H1 (cell line): ENCODE data around the gene C2CD3. TPM values are rescaled to one million over a fixed set of nuclear protein-coding genes. Genes with fewer than 3 reads are reported as not detected.

Source experiments
- CTCF ChIA-PET: fragments of 300-600 bp; sonication (Branson Sonifier 250); formaldehyde crosslinking; loops from one replicate; lab custom pipeline; 2021; ENCODE audit not compliant: partially characterized antibody; lab: Charles Lee
- POLR2A ChIA-PET: fragments of 300-600 bp; sonication (Branson Sonifier 250); formaldehyde crosslinking; loops from one replicate; lab custom pipeline; 2021; ENCODE audit warnings: inconsistent platforms; ENCODE audit not compliant: partially characterized antibody; lab: Charles Lee
- DNase-seq, 2 experiments: peaks; one replicate each; pipeline versions ENCODE4 v3.0.0 to v3.0.0-alpha.2; 2010 to 2022; ENCODE audit warnings: low spot score in 2 of 2, low read depth in 1 of 2, mixed read lengths in 1 of 2
- FAIRE-seq: peaks from 2 replicates; lab custom pipeline; 2011; peaks lifted over from hg19 to GRCh38; lab: Jason Lieb, UNC
- H2AFZ ChIP-seq: 2 replicates; pipeline ENCODE4 v1.8.1; 2012; ENCODE audit warnings: low read length, inconsistent platforms
- H2AK5ac ChIP-seq: 2 replicates; pipeline ENCODE4 v1.6.1; 2013; ENCODE audit warnings: low read depth, low read length
- H2BK120ac ChIP-seq: replicated peaks from 2 replicates; pipeline ENCODE3; 2013; ENCODE audit warnings: low read depth, low read length, inconsistent platforms
- H2BK12ac ChIP-seq: 2 replicates; pipeline ENCODE4 v1.6.1; 2013; ENCODE audit warnings: low read depth, low read length
- H2BK15ac ChIP-seq: 2 replicates; pipeline ENCODE4 v1.6.1; 2013; ENCODE audit warnings: low read length
- H2BK20ac ChIP-seq: 2 replicates; pipeline ENCODE4 v1.6.1; 2013; ENCODE audit warnings: low read length
- H2BK5ac ChIP-seq: 2 replicates; pipeline ENCODE4 v1.6.1; 2013; ENCODE audit warnings: low read depth, low read length
- H3K14ac ChIP-seq: 2 replicates; pipeline ENCODE4 v1.6.1; 2013; ENCODE audit warnings: inconsistent platforms; ENCODE audit not compliant: insufficient read length
- H3K18ac ChIP-seq: 2 replicates; pipeline ENCODE4 v1.6.1; 2013; ENCODE audit warnings: low read length; ENCODE audit errors: extremely low read depth
- H3K23ac ChIP-seq: 2 replicates; pipeline ENCODE4 v1.6.1; 2013; ENCODE audit warnings: inconsistent platforms; ENCODE audit not compliant: insufficient read length
- H3K23me2 ChIP-seq: 2 replicates; pipeline ENCODE4 v1.6.1; 2013; ENCODE audit warnings: low read depth, low read length
- H3K27ac ChIP-seq: 2 replicates; pipeline ENCODE4 v1.6.1; 2011; ENCODE audit warnings: low read depth, low read length, inconsistent platforms
- H3K27me3 ChIP-seq, 4 experiments: replicated peaks in 1 of 4; 1 replicate in 1 of 4; 2 replicates in 3 of 4; pipeline versions ENCODE4 v1.6.1 to v1.8.1; 2011 to 2013; ENCODE audit warnings: low read length in 3 of 4, mild to moderate bottlenecking in 3 of 4, inconsistent platforms in 2 of 4, mixed read lengths in 2 of 4, moderate library complexity in 1 of 4; ENCODE audit not compliant: control insufficient read depth in 3 of 4, insufficient read depth in 3 of 4; ENCODE audit errors: extremely low read depth in 1 of 4
- H3K36me3 ChIP-seq, 4 experiments: 2 replicates each; pipeline versions ENCODE4 v1.6.1 to v1.8.1; 2011 to 2013; ENCODE audit warnings: mild to moderate bottlenecking in 4 of 4, low read length in 3 of 4, moderate library complexity in 2 of 4, control low read depth in 1 of 4, inconsistent platforms in 1 of 4; ENCODE audit not compliant: insufficient read depth in 4 of 4, control insufficient read depth in 2 of 4
- H3K4ac ChIP-seq: replicated peaks from 2 replicates; pipeline ENCODE3; 2013; ENCODE audit warnings: low read length, low read depth, mixed read lengths, inconsistent platforms; ENCODE audit not compliant: insufficient read length
- H3K4me1 ChIP-seq, 4 experiments: replicated peaks in 1 of 4; 1 replicate in 1 of 4; 2 replicates in 3 of 4; pipeline versions ENCODE4 v1.6.1 to v1.8.1; 2011 to 2013; ENCODE audit warnings: low read length in 3 of 4, inconsistent platforms in 2 of 4, mixed read lengths in 1 of 4; ENCODE audit not compliant: insufficient read depth in 4 of 4, control insufficient read depth in 3 of 4
- H3K4me2 ChIP-seq, 2 experiments: 2 replicates each; pipeline versions ENCODE4 v1.6.1 to v1.8.1; 2011 to 2013; ENCODE audit warnings: low read depth in 2 of 2, low read length in 2 of 2, control low read depth in 1 of 2, inconsistent platforms in 1 of 2, mild to moderate bottlenecking in 1 of 2; ENCODE audit not compliant: insufficient read depth in 1 of 2
- H3K4me3 ChIP-seq, 4 experiments: fragments of 200-600, 300-600 bp in 1 of 4; sonication (generic), shearing (Covaris generic), sonication (Bioruptor Twin) in 1 of 4; 2 replicates each; pipeline versions ENCODE4 v1.5.1 to v1.8.1; 2011 to 2016; ENCODE audit warnings: low read length in 4 of 4, low read depth in 3 of 4, control low read depth in 2 of 4, inconsistent platforms in 2 of 4, mild to moderate bottlenecking in 2 of 4, mixed read lengths in 1 of 4, moderate library complexity in 1 of 4; ENCODE audit not compliant: insufficient read depth in 2 of 4; ENCODE audit errors: extremely low read depth in 1 of 4
- H3K56ac ChIP-seq: replicated peaks from 2 replicates; pipeline ENCODE3; 2013; ENCODE audit warnings: low read depth, mild to moderate bottlenecking, mixed read lengths, low read length, inconsistent platforms; ENCODE audit not compliant: insufficient read length
- H3K79me1 ChIP-seq: 2 replicates; pipeline ENCODE4 v1.6.1; 2013; ENCODE audit warnings: low read depth, low read length, control low read depth
- H3K79me2 ChIP-seq, 2 experiments: 2 replicates each; pipeline versions ENCODE4 v1.6.1 to v1.8.1; 2012 to 2013; ENCODE audit warnings: low read length in 2 of 2, mild to moderate bottlenecking in 2 of 2, inconsistent platforms in 1 of 2; ENCODE audit not compliant: insufficient read depth in 2 of 2, control insufficient read depth in 1 of 2
- H3K9ac ChIP-seq, 4 experiments: replicated peaks in 1 of 4; 1 replicate in 1 of 4; 2 replicates in 3 of 4; pipeline versions ENCODE4 v1.6.1 to v1.8.1; 2011 to 2013; ENCODE audit warnings: low read depth in 3 of 4, low read length in 3 of 4, control low read depth in 2 of 4, mild to moderate bottlenecking in 2 of 4, moderate library complexity in 2 of 4, inconsistent platforms in 1 of 4; ENCODE audit errors: extremely low read depth in 1 of 4
- H3K9me3 ChIP-seq, 2 experiments: 2 replicates each; pipeline versions ENCODE4 v1.6.1 to v1.8.1; 2012 to 2013; ENCODE audit warnings: mild to moderate bottlenecking in 2 of 2, moderate library complexity in 2 of 2, control low read depth in 1 of 2, inconsistent platforms in 1 of 2, low read depth in 1 of 2, low read length in 1 of 2, mixed read lengths in 1 of 2; ENCODE audit not compliant: insufficient read depth in 2 of 2
- H4K20me1 ChIP-seq, 2 experiments: replicated peaks in 1 of 2; 2 replicates each; pipeline versions ENCODE3 to v1.8.1; 2011 to 2013; ENCODE audit warnings: inconsistent platforms in 2 of 2, low read length in 2 of 2, mild to moderate bottlenecking in 1 of 2; ENCODE audit not compliant: insufficient read depth in 2 of 2, control insufficient read depth in 1 of 2
- H4K5ac ChIP-seq: 2 replicates; pipeline ENCODE4 v1.6.1; 2013; ENCODE audit warnings: low read length, low read depth, mixed read lengths, inconsistent platforms; ENCODE audit not compliant: insufficient read length
- H4K8ac ChIP-seq: 2 replicates; pipeline ENCODE4 v1.8.0; 2013; ENCODE audit warnings: mild to moderate bottlenecking, moderate library complexity, low read length, inconsistent platforms; ENCODE audit not compliant: insufficient read depth; ENCODE audit errors: extremely low read depth
- H4K91ac ChIP-seq: replicated peaks from 2 replicates; pipeline ENCODE3; 2013; ENCODE audit warnings: low read length, mixed read lengths, inconsistent platforms; ENCODE audit not compliant: insufficient read length
- EGR1 ChIP-seq: IDR thresholded peaks from 2 replicates; pipeline ENCODE4 v1.6.1; 2011; ENCODE audit warnings: low read depth, low read length, borderline replicate concordance
- JUND ChIP-seq: IDR thresholded peaks from 2 replicates; pipeline ENCODE4 v1.6.1; 2011; ENCODE audit warnings: mild to moderate bottlenecking, improper control_type of control experiment, low read length
- ZNF274 ChIP-seq: IDR thresholded peaks from 2 replicates; pipeline ENCODE4 v1.7.0; 2012; ENCODE audit warnings: low read length, borderline replicate concordance; ENCODE audit errors: extremely low read depth
- WGBS, 2 experiments: shearing (Covaris generic) in 1 of 2; methylation state at CpG; one replicate each; pipeline versions ENCODE4 v1.1.6 to v1.1.7; 2013 to 2015; ENCODE audit warnings: low lambda C conversion rate in 2 of 2, mixed read lengths in 2 of 2, inconsistent platforms in 1 of 2, low coverage in 1 of 2, missing lambda C conversion rate in 1 of 2; ENCODE audit not compliant: insufficient replicate concordance in 2 of 2, insufficient coverage in 1 of 2, insufficient read length in 1 of 2; ENCODE audit errors: extremely low coverage in 1 of 2, missing lambda C conversion rate in 1 of 2; 5-methylcytosine and 5-hydroxymethylcytosine counted together
- polyA plus RNA-seq, 7 experiments: library from polyadenylated mRNA; depleted of rRNA in 3 of 7; stranded (reverse) in 5 of 7; unstranded in 2 of 7; fragments of >200 nt in 5 of 7; fragments of 200-250 nt in 2 of 7; gene quantifications; 1 replicate in 5 of 7; 2 replicates in 1 of 7; 4 replicates in 1 of 7; pipeline versions ENCODE4 v1.2.1 to v1.2.3, GENCODE V29; 2011 to 2013; ENCODE audit warnings: missing spikeins in 2 of 7, mixed read lengths in 2 of 7
- total RNA-seq: library from RNA; stranded (reverse); fragmentation: NEBNext Ultra II Directional; extraction: Animal tissue kit (Norgen Biotek cat#: 25700); gene quantifications from 2 replicates; pipeline ENCODE4 v1.2.1, GENCODE V29; 2021

Gene C2CD3
- total and polyA plus RNA-seq, 2 of the 8 experiments (the other 6 are each of a cell fraction or from before 2014, with no cell fraction given): 11.0 to 29.1 TPM

DNA sequence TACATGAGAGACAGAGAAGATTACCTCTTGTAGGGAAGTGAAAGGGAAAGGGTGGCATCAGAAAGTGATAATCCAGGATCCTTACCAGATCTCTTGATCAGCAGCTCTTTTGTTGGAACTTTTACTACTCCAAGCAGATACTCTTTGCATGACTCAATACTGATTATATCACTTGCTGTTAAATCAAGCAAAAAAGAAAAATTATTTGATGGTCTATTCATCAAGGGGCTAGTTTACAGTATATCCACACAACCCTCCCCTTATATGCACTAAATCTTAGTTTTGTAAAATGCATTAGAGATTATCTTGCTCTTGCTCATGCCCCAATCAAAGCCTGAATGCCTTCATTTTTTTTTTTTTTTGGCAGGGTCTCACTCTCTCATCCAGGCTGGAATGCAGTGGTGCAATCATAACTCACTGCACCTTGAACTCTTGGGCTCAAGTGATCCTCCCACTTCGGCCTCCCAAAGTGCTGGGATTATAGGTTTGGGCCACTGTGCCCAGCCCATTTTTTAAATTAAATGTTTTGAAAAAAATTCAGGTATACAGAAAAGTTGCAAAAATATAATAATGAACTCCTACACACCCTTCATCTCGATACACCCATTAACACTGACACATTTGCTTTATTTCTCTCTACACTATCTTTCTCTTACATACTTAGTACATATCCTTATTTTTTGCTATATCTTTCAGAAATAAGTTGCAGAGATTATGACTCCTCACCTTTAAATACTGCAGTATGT lies 85.8 kb downstream of the C2CD3 start:
- no peak overlapping the region for H3K23ac ChIP-seq
- H4K91ac ChIP-seq: no peak overlapping the region
- peaks cover 2 to 19% (median 13%) of the 10 kb centered on the region in 4 experiments; a peak in 6 of 8 replicates for H3K36me3 ChIP-seq
- H2AK5ac ChIP-seq: no peak overlapping the region
- no peak overlapping the region for H2AFZ ChIP-seq
- no peak overlapping the region for H4K8ac ChIP-seq
- no peak overlapping the region for H2BK12ac ChIP-seq
- no peak overlapping the region for H3K27ac ChIP-seq
- H3K9ac ChIP-seq: no peak overlapping the region
- CTCF ChIA-PET: no interaction called here
- no peak overlapping the region for H2BK120ac ChIP-seq
- no peaks in the 10 kb centered on the region for H3K9me3 ChIP-seq
- peaks cover 0 to 1% (median 0%) of the 10 kb centered on the region in 4 experiments; a peak in 1 of 7 replicates for H3K27me3 ChIP-seq
- H3K4me3 ChIP-seq: no peak overlapping the region
- no peak overlapping the region for H3K56ac ChIP-seq
- no peak for TF ChIP-seq JUND
- TF ChIP-seq ZNF274: no peak
- no peak for TF ChIP-seq EGR1
- no peaks in the 10 kb centered on the region for H4K20me1 ChIP-seq
- no peaks in the 10 kb centered on the region for H3K4me1 ChIP-seq
- 94 to 100% methylated on average over 1 to 2 of the region's 2 CpGs for WGBS, 2 experiments
- H3K14ac ChIP-seq: no peak overlapping the region
- no peaks in the 10 kb centered on the region for H3K79me2 ChIP-seq
- FAIRE-seq (no peak), DNase-seq (no peak)
- no peak overlapping the region for H2BK15ac ChIP-seq
- H2BK5ac ChIP-seq: no peak overlapping the region
- POLR2A ChIA-PET: no interaction called here
- no peak overlapping the region for H3K4me2 ChIP-seq
- no peak overlapping the region for H3K4ac ChIP-seq
- H3K79me1 ChIP-seq: no peaks in the 10 kb centered on the region
- no peaks in the 10 kb centered on the region for H3K23me2 ChIP-seq
- no peak overlapping the region for H2BK20ac ChIP-seq
- no peak overlapping the region for H3K18ac ChIP-seq
- no peak overlapping the region for H4K5ac ChIP-seq
